Activated T-helper 1 cell treated with anti-CD3 and anti-CD28 coated beads, Interleukin-2, amount 50 U/mL, for 16 hours (primary cell): ENCODE measurements around the gene DNAI1.
"Not testable (repeated sequence)": the region's sequence is repeated elsewhere in the genome, so short reads cannot be mapped to it uniquely, and the experiment has no call there.

Source experiments
- DNase-seq, 2 donors: peaks; one replicate each; pipeline ENCODE4 v3.0.0-alpha.2; 2020; ENCODE audit warnings: low read depth in 1 of 2, low spot score in 1 of 2

Gene DNAI1

DNA sequence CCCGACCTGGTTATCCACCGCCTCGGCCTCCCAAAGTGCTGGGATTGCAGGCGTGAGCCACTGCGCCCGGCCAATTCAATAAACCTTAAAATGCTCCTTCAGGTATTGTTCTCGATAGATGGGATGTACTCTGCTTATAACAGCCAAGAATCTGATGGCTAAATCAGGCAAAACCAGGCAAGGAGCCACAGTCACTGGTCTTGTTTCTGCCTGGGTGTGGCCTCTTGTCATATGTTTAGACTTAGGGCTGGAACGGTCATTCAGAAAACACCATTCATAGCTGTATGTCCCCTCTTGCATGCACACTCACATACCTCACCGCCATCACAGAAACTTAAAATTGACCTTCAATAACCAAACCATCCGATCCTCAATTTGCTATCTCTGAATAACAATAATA, 8.0 kb upstream of the DNAI1 start:
- no peak for DNase-seq

DNA sequence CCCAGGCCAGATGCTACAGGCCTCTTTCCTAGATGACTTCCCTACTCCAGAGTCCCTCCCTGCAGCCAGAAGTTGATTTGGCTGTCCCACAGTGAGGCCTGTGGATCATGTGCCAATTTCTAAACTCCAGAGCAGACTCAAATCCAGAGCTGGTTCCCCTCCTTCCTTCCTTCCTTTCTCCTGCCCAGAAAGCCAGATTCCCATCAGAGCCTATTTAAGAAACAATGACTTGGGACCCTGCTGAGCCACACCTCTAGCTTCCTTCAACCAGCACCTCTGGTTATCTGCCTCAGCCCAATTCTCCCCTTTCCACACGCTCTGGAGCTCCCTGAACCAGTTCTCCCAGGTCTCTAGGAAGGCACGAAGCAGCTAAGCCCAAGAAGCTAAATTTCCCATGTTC, 7.5 kb upstream of the DNAI1 start:
- no peak for DNase-seq

DNA sequence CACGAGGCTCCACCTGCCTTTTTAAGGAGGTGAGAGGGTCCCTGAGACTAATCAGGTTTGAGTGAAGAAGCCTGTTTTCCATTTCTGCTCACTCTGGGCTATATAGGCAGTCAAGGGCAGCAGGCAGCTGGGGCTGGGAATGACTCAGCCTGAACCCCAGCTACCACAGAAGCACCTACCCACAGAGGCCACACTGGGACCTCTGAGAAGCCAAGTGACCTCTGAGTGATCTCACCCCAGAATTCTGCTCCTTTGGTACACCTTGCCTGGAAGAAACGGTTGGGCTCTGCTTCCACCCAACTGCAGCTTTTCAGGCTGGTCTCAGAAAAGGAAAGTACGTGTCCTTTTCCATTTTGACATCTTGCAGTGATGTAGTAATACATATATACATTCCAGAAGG, 7.1 kb upstream of the DNAI1 start:
- no peak for DNase-seq

DNA sequence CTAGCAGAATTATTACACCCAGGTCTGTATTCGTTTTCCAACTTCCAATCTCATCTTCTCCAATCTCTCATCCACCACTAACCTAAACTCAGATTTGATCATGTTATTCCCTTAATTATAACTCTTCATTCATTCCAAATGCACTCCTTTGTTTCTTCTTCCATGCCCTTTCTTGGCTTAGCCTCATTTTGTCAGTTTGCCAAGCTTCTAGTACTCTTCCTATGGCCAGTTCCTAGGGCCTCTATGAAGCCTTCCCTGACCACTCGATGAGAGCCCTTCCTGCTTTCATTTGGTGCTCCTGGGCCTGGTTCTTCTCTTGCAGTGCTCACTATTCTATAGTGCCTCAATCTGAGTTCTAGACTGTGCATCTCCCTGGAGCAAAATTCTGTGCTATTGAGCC, 6.0 kb upstream of the DNAI1 start:
- no peak for DNase-seq

DNA sequence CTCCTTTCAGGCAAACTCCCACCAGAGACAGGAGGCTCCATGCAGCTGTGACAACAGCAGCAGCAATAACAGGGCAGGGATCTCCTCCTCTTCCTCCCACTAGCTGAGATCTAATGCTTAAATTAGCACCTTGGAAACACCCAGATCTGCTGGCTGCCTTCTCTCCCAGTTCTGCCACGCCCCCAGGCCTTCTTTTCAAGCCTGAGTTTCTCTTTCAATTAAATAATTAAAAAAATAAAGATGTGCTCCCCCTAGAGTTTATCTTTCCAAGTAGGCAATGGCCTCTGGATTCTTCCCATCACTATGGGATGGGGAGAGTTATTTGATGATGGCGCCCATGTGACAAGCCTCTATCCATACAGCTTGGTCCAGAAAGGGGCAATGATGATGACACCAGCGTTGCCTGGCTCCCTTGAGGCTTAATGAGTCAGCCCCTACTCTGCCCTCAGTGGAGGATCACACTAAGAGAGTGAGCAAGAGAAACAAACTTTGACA, 4.0 kb upstream of the DNAI1 start:
- DNase-seq: no peak

DNA sequence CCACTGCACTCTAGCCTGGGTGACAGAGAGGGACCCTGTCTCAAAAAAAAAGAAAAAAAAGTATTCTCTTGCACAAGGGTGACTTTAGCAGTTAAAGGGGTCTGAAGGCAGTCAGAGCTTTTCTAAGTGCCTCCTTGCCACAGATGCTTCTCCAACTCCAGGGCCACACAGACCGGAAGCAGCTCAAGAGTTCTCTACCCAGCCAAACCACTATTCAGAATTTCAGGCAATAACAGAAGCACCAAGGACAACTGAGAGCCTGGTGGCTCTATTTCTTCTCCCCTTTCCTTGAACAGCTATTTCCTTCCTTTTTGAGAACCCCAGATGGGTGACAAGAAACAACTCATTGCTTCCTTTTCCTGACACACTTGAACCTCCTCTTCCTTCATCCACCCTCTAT, 2.5 kb upstream of the DNAI1 start:
- no peak for DNase-seq

DNA sequence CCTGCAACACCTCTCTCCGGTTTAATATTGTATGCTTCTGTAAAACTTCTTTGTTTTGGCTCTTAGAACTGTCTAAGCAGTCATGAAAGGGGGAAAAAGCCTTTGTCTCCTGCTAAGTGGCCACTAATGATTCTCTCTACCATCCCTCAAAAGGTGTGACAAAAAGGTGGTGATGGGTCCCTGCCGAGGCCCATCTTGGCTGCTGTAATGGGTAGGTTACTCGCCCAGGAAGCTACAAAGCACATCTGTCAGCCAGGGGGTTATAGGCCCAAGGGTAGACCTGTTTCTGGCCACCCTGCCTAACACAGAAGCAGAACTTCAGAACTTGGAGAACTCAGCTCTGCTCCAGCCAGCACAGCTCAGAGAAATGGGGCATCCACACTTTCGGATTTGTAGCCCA, 1.9 kb upstream of the DNAI1 start:
- no peak for DNase-seq

DNA sequence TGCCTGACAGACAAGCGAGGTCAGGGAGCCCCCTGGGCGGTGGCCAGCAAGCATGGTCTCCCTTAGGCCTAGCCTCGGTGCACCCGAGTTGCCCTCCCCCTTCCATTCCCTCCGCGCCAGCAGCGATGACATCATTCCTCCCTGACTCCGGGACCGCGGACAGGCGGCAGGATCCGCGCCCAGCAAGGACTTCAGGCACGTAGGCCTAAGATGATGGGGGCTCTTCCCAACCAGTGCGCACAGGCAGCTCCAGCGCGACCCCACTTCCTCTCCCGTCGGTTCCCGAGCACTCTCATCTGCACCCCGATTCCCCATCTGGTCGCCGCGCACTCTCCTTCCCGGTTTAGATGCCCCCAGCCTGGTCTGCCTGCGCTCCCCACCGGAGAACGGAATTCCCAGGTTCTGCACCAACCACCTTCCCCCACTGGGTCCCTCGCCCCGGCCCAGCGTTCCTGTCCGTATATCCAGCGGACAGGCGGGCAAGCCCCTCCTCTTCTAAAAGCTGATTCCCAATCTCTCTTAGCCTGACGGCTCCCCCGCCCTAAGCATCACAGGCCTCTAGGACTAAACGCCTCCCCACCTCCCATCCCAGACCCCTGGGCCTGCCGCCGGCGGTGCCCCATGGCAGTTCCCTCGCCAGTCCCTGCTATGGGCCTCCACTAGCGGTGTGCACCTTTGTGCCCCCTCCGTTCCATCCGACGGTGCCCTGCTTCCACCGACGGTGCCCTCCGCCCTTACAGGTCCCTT, 1.2 kb upstream of the DNAI1 start:
- no peak for DNase-seq

DNA sequence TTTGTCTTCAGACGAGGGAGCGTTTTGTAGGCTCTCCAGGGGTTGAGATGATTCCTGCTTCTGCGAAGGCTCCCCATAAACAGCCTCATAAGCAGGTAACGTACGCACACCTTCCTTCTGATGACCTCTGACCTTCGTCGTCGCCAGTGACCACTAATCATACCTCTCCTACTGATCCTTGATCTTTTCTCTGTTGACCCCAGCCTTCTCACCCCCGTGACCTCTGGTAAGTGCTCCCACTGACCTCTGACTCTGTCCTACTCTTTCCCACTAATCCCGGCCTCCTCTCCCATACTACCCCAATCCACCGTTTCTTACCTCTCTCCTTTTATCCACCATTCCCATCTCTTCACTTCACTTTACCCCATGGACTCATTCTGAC, 345 bp downstream of the DNAI1 start:
- DNase-seq: no peak

DNA sequence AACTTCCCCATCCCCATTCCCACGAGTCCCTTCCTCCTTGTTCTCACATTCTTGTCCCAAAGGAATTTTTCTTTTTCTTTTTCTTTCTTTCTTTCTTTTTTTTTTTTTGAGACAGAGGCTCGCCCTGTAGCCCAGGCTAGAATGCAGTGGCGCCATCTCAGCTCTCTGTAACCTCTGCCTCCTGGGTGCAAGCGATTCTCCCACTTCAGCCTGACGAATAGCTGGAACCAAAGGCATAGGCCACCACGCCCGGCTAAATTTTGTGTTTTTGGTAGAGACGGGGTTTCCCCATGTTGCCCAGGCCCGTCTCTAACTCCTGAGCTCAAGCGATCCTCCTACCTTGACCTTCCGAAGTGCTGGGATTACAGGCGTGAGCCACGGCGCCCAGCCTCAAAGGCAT, 751 bp downstream of the DNAI1 start:
- DNase-seq: no peak

DNA sequence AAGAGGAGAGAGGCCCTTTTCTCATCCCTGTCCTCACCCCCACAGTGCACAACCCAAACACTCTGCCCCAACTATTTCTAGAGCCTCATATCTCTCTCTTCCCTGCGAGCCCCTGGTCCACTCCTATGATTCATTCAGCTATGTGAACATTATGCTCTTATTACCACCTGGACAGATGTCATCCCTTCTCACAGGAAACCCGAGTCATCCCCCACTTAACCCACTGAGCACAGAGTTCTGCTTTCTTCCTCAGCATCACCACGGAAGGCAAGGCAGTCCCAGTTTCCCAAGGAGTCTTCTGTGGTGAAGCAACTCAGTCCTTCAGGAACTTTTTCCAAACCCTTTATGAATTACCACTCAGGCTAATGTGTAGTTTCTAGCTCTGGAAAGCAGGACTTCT, 1.3 kb downstream of the DNAI1 start:
- no peak for DNase-seq

DNA sequence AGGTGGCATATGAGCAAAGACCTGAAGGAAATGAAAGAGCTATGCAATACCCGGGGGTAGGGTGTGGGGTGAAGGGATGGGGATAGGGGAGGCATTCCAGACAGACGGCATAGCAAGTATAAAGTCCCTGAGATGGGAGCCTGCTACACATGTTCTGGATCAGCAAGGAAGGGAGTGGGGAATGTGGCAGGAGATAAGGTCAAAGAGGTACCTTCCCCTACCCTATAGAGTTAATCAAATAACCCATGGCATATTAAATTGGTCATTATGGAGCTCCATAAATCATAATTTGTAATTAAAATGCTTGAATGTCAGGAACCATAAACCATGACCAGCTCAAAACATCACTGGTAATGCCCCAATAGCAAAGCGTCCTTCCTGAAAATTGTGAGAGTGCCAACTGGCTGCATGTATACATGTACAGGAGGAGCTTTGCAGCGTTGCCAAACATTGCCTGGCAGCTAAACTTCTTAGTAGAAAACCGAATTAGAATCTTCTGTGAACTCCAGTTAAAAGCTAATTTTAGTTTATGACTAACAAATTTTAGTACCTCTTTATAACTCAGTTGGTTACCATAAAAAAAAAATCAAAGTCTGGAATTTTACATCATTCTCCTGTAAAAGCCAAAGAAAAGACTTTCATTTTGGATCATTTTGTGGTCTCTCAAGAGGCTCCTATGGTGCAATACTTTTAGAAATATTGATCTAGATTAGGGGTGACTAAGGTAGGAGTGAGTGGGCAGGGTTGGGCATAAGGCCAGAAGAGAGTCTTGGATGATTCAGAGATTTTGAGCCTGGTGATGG, 4.7 kb downstream of the DNAI1 start:
- no peak for DNase-seq

DNA sequence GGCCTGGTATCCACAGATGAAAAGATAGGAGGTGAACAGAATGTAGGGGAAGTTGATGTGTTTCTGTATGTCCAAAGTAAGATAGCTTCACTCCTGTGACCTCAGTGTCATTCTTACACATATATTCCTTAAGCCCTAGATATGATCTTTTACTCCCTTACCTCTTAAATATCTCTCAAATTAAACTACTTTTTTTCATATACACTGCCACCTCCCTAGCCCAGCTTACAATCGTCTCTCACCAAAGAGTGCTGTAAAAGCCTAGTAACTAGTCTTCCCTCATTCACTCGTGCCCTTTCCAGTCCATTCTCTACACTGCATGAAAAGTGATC, 5.3 kb downstream of the DNAI1 start:
- DNase-seq: no peak

DNA sequence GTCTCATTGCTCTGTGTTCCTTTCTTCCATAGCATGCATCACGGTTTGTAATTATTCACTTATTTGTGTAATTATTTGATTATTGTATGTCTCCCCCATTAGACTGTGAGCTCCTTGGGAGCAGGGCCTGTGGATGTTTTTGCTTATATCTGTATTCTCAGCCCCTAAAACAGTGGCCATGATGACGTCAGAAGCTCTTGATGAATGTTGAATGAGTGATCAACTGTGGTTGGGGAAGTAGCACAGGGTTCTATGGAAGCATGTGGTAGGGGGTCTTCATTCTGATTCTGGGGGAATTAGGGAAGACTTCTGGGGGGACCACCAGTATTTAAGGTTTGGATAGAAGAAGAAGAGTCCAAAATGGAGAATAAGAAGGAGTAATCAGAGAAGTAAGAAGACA, 6.0 kb downstream of the DNAI1 start:
- no peak for DNase-seq

DNA sequence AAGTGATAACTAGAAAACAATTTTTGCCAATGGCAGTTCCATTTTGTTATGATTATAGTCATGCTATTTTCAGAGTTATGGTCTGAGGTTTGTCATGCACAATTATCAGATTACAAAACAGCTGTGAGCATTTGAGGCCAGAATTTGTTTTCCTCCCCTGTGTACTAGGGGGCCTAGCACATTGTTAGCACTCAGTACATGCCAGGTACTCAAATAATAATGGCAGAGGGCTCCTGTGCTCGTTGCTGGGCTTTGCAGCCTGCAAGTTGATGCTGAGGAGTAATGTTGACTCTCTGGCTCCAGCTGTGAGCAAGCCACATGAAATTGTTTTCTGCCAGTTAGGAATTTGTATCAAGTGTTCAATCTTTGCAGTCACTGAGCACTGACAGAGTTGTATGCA, 6.9 kb downstream of the DNAI1 start:
- no peak for DNase-seq

DNA sequence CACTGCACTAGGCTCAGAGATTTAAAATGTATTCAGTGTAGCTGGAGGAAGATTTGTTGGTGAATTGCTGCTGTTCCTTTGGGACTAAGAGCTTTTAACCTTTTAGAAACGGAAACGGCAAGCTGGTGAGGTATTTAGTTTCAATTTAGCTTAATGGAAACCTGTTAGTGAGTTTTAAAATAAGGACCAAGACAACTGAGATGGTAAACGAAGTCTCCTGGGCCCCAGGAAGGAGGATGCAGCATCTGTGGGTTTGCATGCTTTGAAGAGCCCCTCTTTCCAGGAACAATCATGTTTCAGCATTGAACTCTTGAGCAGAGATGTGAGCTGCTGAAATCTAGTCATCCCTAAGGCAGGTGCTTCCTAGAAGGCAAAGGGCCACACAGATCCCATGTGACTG, 16.5 kb downstream of the DNAI1 start:
- no peak for DNase-seq

DNA sequence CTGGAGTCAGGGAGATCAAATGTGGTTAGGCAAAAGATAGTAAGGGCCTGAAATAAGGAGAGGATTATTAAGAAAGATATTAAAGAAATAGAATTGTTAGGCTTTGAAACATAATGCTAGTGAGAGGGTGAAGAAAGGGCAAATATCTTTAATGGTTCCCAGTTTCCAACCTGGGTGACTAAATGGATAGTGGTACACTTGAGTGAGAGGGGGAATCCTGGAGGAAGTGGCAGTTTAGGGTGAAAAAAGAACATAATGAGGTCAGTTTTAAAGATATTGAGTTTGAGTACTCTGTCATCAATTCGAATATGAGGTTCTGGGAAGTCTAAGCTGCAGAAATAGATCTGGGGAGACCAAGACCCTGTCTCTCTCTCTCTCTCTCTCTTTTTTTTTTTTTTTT, 18.9 kb downstream of the DNAI1 start:
- DNase-seq: no peak

DNA sequence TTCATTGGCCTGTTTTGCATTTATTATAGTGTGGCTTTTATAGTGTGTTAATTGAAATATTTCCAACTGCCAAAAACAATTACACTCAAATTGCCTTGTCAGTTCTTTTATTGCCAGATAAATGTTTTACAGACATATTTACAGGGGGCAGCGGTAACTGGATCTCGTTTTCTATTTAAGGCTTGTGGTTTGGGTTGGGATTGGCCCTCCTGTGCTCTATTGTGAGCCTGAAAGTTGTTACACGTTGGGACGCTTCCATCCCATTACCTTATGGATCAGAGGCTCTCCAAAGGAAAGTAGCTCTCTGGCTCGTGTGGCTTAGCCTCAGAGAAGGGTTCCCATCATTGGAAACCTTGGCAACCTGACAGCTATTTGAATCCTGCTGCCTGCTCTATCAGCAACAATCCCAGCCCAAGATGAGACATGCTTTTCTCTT, 20.8 kb downstream of the DNAI1 start:
- no peak for DNase-seq

DNA sequence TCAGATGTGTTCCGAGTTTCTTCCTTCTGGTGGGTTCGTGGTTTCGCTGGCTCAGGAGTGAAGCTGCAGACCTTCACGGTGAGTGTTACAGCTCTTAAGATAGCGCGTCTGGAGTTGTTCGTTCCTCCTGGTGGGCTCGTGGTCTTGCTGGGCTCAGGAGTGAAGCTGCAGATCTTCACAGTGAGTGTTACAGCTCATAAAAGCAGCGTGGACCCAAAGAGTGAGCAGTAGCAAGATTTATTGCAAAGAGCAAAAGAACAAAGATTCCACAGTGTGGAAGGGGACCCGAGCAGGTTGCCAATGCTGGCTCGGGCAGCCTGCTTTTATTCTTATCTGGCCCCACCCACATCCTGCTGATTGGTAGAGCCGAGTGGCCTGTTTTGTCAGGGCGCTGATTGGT, 23.0 kb downstream of the DNAI1 start:
- not testable (repeated sequence) for DNase-seq

DNA sequence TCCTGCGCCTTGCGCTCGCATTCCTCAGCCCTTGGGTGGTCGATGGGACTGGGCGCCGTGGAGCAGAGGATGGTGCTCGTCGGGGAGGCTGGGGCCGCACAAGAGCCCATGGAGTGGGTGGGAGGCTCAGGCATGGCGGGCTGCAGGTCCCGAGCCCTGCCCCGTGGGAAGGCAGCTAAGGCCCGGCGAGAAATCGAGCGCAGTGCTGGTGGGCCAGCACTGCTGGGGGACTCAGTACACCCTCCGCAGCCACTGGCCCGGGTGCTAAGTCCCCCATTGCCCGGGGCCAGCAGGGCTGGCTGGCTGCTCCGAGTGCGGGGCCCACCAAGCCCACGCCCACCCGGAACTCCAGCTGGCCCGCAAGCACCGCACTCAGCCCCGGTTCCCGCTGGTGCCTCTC, 24.1 kb downstream of the DNAI1 start:
- DNase-seq: not testable (repeated sequence)

DNA sequence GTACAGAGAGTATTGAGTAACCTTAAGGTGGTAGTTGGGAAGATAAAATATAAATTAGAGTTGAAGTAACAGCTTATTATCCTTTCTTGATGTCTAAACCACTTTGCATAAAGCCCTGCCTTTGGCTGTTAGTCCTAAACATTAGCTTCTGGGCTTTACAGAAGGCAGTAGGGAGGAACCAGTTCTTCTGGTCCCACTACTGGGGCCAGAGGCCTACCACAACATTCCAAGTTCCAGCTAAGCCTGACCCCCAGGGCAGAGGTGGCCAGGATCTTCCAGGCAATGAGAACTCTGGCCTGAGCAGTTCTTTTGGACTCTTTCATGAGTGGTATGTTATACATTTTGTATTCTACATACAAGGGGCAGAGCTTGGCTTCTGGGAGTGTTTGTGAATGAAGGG, 26.1 kb downstream of the DNAI1 start:
- DNase-seq: no peak

DNA sequence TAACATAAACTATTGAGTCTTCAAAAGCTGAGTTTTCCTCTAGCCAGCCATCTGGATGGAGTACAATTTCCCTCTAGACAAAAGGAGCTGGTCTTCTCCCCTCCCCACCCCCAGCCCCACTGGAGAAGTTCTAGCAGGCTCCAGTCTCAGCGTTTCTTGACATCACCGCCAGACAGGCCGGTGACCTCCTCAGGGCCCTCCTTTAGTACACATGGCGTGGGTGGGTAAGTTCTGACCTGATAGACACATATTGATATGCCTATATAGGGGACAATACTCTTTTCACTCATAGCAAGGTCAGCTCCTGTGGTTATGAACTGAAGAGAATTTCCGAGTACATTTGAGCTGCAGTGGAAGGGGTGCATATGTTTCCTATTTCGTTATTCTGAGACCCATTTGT, 27.2 kb downstream of the DNAI1 start:
- DNase-seq: no peak

DNA sequence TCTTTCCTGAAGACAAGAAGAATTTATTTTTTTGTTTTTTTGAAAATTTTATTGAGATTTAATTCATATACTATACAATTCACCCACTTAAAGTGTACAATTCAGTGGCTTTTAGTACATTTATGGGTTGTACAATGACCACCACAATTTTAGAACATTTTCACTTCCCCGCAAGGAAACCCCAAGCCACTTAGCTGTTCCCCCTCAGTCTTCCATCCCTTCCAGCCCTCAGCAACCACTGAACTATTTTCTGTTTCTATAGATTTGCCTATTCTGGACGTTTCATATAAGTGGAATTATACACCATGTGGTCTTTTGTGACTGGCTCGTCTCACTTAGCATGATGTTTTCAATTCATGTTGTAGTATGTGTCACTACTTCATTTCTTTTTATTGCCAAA, 28.0 kb downstream of the DNAI1 start:
- DNase-seq: no peak
